GM18502 (cell line): ENCODE measurements around the gene TNFRSF13B.
"Not testable (repeated sequence)": the region's sequence is repeated elsewhere in the genome, so short reads cannot be mapped to it uniquely, and the experiment has no call there.

Experiments
- ATAC-seq: cut with Tn5 transposase; IDR thresholded peaks from one replicate; pipeline ENCODE4 v1.9.1; 2021; ENCODE audit warnings: mild to moderate bottlenecking; ENCODE audit not compliant: unreplicated experiment, poor library complexity

Gene TNFRSF13B

GRCh38 chr17:16929035-16929680, 42.8 kb downstream of the TNFRSF13B start:
- no peak for ATAC-seq

DNA sequence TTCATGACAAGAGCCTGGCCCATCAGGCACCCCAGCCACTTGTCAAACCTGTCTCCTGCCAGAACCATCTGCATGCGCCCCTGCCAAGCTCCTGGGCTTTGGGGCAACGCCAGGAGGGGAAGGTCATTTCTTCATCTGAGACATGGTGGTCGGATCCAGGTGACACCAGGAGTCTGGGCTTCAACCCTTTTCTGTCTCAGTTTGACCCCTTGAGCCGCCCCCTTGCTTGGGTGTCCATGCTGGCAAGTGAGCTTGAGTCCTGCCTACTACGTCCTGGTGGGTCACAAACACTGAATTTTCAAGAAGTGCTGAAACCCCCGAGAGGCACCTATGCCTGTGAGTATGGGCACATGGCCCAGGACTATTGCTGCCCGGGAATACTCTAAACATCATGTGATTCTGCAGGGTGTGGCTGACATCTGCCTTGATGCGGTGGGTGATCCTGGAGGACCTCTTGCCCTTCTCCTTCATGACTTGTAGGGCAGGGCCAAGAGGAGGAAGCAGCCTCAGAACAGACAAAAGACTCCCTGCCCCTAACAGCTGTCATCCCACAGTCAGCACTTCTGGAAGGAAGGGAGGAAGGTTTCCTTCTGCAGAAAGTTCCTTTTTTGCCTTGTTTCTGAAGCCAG, 43.4 kb downstream of the TNFRSF13B start:
- ATAC-seq = no peak

DNA sequence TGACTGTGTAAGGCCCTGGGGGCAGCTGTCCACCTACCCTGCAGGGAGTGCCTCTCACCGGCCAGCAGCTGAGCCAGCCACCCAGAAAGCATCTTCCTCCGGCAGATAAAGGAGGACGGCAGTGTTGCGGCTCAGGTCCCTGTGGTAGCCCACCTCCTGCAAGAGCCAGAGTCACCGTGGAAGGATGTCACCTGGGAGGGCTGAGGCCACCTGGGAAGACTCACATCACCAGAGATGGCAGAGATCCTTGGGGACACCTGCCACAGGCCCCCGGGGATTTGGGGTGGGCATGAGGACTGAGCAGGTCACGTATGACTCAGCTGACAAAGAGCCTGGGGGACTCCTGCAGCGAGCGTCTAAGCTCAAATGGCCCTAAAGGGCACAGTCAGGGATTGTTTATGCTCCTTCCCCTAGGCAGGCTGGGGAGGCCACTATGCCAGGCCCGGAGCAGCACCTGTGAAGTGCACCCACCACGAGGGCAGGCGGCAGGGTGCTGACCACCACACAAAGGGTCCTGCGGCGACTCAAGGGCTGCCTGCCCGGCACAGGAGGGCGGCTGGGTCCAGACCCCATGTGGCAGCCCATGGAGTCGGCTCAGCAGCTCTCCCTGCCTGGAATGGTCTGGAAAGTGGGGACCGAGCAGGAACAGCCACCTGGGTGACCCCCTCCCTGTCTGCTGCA, 44.1 kb downstream of the TNFRSF13B start:
- ATAC-seq = no peak

DNA sequence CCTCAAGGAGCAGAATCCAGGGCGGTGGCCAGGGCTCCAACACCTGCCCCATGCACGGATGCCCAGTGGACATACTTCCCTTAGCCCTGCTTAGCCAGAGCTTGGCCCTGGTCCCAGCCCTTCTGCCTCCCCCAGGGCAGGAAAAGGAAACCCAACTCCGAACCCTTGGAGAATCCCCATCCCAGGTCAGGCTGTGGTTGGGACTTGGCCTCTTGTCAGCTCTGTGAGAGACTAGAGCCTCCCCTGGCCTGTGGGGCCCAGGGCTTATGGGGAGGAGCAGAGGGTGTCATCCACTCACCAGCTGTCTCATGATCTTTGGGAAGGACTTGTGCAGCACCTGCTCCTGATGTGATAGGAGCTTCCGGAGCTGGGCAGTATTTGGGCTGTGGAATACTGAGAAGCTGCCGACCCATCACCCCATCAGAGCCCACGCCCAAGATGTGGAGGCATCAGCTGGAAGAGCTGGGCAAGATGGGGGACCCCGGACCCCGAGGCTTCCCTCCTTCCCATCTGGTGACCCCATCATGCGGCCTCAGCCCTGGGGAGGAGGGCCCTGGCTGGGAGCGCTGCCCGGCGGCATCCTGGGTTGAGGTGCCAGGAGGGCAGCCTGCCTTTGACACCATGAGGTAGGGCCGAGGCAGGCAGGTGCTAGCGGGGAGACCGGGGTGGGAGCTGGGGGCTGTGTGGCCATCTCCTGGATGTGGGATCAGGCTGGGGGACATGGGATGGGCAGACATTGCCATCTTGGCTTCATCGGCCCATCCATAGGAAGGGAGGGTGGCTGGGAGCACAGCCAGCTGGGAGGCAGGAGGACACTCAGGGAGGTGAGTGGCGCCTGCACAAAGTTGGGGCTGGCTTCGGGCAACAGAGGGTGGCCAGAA, 45.1 kb downstream of the TNFRSF13B start:
- ATAC-seq = no peak

GRCh38 chr17:16926061-16926511, 45.8 kb downstream of the TNFRSF13B start:
- no peak for ATAC-seq

DNA sequence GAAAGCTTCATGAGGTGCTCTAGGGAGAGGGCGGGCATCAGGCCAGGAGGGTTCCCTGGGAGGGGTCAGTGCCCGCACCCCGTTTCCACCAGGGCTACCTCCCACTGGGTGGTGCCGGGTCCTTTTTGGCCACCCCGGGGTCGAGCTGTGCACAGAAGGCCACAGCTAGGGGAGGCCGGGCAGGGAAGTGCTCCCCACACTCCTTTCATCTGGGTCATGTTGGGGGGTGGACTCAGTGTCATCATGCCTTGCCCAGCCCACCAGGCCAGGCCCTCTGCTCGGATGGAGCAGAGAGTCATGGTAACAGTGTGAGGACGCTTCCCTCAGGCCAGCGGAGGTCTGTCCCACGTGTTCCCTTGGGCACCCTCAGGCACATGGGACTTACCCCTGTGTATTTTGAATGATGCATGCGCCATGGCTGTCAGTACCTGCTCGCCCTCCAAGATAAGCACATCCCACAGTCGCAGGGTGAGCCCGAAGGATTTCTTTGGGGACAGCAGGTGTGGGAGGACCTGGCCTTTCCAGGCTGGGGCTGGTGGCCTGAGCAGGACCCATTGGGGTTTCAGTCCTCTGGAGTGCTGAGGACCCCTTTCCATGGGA, 46.4 kb downstream of the TNFRSF13B start:
- no peak for ATAC-seq

DNA sequence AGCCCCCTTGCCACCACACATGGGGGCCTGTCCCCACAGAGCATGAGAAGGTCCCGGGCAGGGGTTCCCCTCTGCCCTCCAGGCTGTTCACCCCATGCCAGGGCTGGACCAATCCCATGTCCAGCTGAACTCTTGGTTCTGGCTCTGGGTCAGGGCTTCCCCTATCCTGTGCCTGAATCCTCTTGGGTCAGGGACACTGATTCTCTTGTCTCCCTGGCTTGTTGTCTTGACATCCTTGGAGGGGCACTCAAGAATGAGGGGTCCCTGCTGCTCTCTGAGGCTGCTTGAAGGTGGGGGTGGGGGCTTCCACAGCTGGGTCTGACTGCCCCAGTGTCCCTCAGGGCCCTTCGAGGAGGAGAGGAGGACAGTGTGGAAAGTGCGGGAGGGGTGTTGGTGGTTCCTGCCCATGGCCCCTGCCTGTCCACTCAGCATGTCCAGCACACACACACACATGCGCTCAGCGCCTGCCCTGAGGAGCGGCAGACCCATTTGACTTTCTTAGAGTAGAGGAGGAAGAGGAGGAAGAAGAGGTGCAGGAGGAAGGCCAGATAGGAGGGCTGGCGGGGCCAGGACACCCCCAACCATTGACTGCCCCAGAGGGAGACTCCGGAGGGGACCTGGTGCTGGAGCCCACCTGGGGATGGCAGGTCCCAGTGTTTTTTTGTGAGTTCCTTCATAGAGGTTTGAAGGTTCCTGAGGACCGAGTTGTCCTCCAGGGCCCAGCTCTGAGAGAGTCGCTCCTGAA, 47.0 kb downstream of the TNFRSF13B start:
- ATAC-seq = no peak

GRCh38 chr17:16923904-16924695, 47.8 kb downstream of the TNFRSF13B start:
- ATAC-seq = no peak

- ATAC-seq = no peak
These were observed 48.6 kb downstream of the TNFRSF13B start for GRCh38 chr17:16923097-16923903.

- ATAC-seq = no peak
These were observed 49.4 kb downstream of the TNFRSF13B start for GRCh38 chr17:16922386-16923096.

DNA sequence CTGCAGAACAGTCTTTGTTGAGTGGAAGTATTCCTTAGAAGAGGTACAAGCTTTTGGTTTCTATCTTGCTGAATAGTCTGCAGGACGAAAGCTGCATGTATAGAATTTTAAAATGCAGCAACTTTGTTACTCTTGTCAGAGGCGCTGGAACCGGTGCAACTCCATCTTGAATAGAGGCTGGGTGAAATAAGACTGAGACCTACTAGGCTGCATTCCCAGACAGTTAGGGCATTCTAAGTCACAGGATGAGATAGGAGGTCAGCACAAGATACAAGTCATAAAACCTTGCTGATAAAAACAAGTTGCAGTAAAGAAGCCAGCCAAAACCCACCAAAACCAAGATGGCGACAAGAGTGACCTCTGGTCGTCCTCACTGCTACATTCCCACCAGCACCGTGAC, 50.5 kb downstream of the TNFRSF13B start:
- ATAC-seq = not testable (repeated sequence)

DNA sequence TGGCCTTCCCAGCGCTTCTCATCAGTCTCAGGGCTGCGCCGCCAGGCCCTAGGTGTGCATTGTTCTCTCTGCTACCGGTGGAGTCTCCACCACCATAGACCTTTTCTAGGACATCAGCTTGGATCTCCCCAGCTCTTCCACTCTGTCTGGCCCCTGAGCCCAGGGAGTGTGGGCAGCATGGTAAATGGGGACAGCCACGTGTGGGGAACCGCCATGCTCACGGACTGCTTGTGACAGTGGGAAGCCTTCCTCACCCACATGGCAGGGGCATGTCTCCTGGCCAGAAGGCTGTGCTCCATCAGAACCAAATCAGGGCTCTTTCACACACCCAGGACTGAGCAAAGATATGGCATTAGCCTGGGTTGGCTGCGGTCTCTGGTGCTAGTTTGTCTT, 51.3 kb downstream of the TNFRSF13B start:
- no peak for ATAC-seq

- no peak for ATAC-seq
These were observed 52.0 kb downstream of the TNFRSF13B start for GRCh38 chr17:16919663-16920627.

- no peak for ATAC-seq
These were observed 53.5 kb downstream of the TNFRSF13B start for GRCh38 chr17:16918443-16918842.

DNA sequence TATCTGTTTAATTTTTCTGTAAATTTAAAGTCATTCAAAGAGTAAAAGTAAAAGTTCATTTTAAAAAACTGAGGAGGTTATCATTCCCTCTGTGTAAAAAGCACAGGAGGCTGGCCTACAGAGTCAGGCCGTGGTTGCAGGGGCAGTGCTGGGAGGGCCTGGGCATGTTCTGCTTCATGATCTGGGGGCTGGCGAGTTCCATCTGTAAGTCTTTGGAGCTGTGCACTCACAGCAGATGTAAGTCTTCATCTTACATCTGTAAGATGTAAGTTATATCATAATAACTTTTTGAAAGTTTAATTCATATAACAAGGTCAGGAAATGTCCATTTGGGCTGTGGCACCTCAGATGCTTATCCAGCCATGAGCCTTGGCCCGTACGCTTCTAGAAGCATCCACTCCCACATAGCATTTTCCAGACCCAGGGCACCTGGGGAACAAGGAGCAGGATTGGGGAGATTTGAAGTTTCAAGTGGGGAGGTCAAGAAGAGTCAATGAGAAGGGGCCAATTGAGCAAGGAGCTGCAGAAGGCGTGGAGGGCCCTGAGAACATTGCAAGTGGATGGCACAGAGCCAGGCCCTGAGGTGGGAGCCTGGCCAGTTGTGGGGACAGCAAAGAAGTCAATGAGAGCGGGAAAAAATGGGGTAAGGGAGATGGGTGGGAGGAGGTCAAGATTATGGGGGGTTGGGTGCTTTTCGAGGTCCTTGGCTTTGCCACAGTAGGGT, 54.1 kb downstream of the TNFRSF13B start:
- ATAC-seq = no peak

DNA sequence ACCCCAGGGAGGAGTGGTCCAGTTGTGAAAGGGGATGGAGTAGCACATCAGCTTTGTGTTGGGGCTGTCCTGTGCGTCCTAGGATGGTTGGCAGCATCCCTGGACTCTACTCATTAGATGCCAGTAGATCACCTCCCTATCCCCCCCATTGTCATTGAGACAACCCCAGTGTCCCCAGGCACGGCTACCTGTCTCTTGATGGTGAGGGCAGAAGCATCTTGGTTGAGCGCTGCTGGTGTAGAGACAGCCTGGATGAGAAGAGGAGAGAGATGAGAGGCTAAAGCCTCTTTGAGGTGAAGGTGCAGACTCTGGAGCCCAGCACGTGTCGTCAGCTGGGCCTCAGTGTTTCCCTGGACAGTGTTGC, 55.4 kb downstream of the TNFRSF13B start:
- no peak for ATAC-seq
